ENCODE results near the gene LSM5.

- TF ChIP-seq, protein P1, sequence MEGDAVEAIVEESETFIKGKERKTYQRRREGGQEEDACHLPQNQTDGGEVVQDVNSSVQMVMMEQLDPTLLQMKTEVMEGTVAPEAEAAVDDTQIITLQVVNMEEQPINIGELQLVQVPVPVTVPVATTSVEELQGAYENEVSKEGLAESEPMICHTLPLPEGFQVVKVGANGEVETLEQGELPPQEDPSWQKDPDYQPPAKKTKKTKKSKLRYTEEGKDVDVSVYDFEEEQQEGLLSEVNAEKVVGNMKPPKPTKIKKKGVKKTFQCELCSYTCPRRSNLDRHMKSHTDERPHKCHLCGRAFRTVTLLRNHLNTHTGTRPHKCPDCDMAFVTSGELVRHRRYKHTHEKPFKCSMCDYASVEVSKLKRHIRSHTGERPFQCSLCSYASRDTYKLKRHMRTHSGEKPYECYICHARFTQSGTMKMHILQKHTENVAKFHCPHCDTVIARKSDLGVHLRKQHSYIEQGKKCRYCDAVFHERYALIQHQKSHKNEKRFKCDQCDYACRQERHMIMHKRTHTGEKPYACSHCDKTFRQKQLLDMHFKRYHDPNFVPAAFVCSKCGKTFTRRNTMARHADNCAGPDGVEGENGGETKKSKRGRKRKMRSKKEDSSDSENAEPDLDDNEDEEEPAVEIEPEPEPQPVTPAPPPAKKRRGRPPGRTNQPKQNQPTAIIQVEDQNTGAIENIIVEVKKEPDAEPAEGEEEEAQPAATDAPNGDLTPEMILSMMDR (IDR thresholded peaks at IDR 0.05): no peak
- TF ChIP-seq POLR2A (IDR thresholded peaks at IDR 0.05): no peak
Observed at GRCh38 chr7:32539366-32539765, 49.2 kb upstream of the LSM5 start.

Measured in ovary (tissue), 3 donors.